NCI-H2081 treated with DMSO at 0.1 percent for 48 hours (cell line): ENCODE results near the gene ZNF879.

Source experiments
- DNase-seq: peaks from one replicate; lab custom pipeline; 2025; lab: John Stamatoyannopoulos, UW

Gene ZNF879

GRCh38 chr5:179008667-179009066 lies 14.9 kb upstream of the ZNF879 start:
- DNase-seq, result no peak

- no peak for DNase-seq
These were observed 9.5 kb downstream of the ZNF879 start for GRCh38 chr5:179033004-179033580.

- DNase-seq, result no peak
These were observed 21.2 kb downstream of the ZNF879 start for GRCh38 chr5:179044765-179045164.

GRCh38 chr5:179051784-179052183 lies 28.2 kb downstream of the ZNF879 start:
- no peak for DNase-seq

GRCh38 chr5:179054036-179054785 lies 30.6 kb downstream of the ZNF879 start:
- no peak for DNase-seq

GRCh38 chr5:179054876-179055275 lies 31.3 kb downstream of the ZNF879 start:
- no peak for DNase-seq

- no peak for DNase-seq
These were observed 31.8 kb downstream of the ZNF879 start for GRCh38 chr5:179055436-179055835.

GRCh38 chr5:179055841-179056240 lies 32.2 kb downstream of the ZNF879 start:
- no peak for DNase-seq

GRCh38 chr5:179060116-179061008 lies 36.8 kb downstream of the ZNF879 start, which contains the start of gene ZNF354C:
Gene ZNF354C, plus strand, starts transcription at chr5:179060373. Its CDS starts 1,696 bp downstream, at chr5:179062069.
- no peak for DNase-seq

GRCh38 chr5:179061025-179061424 lies 37.4 kb downstream of the ZNF879 start:
- DNase-seq, result no peak

- DNase-seq, result no peak
These were observed 42.1 kb downstream of the ZNF879 start for GRCh38 chr5:179065703-179066102.

- no peak for DNase-seq
These were observed 55.8 kb downstream of the ZNF879 start for GRCh38 chr5:179079165-179079987.

- DNase-seq, result no peak
These were observed 57.1 kb downstream of the ZNF879 start for GRCh38 chr5:179080724-179081123.
